Right atrium auricular region (tissue), 2 donors: ENCODE results near the gene UXS1. TPM values are rescaled to one million over a fixed set of nuclear protein-coding genes. Genes with fewer than 3 reads are reported as not detected.

ENCODE experiments used
- DNase-seq: peaks from one replicate; pipeline ENCODE4 v3.0.0-alpha.2; 2019; ENCODE audit warnings: low spot score
- H3K27ac ChIP-seq, 2 donors: fragments of 200-600 bp; sonication (generic); 1 replicate in 1 of 2; 2 replicates in 1 of 2; pipeline ENCODE4 v1.5.1; 2016 to 2019
- H3K27me3 ChIP-seq, 2 donors: fragments of 200-600 bp; sonication (generic); one replicate each; pipeline versions ENCODE4 v1.5.1 to v1.6.0; 2017 to 2019
- H3K36me3 ChIP-seq: fragments of 200-600 bp; sonication (generic); one replicate; pipeline ENCODE4 v1.5.1; 2016
- H3K4me1 ChIP-seq, 2 donors: fragments of 200-600 bp; sonication (generic); one replicate each; pipeline versions ENCODE4 v1.5.1 to v1.6.0; 2017 to 2019
- H3K4me3 ChIP-seq, 2 donors: fragments of 200-600 bp; sonication (generic); 1 replicate in 1 of 2; 2 replicates in 1 of 2; pipeline ENCODE4 v1.5.1; 2017 to 2019; ENCODE audit warnings: mild to moderate bottlenecking in 1 of 2, moderate library complexity in 1 of 2
- H3K9me3 ChIP-seq, 2 donors: fragments of 200-600 bp; sonication (generic); one replicate each; pipeline ENCODE4 v1.5.1; 2019
- CTCF ChIP-seq, 2 donors: fragments of 200-600 bp; sonication (generic); IDR thresholded peaks; one replicate each; pipeline ENCODE4 v1.5.1; 2019; ENCODE audit warnings: antibody characterized with exemption in 2 of 2
- total RNA-seq, 2 donors: library from RNA; depleted of rRNA; stranded (reverse); fragments of >200 nt; gene quantifications; one replicate each; pipeline ENCODE4 v1.1.0, GENCODE V29; 2016

UXS1 gene
- total RNA-seq, 2 donors from 2014 or later = 25.0 to 33.5 TPM

DNA sequence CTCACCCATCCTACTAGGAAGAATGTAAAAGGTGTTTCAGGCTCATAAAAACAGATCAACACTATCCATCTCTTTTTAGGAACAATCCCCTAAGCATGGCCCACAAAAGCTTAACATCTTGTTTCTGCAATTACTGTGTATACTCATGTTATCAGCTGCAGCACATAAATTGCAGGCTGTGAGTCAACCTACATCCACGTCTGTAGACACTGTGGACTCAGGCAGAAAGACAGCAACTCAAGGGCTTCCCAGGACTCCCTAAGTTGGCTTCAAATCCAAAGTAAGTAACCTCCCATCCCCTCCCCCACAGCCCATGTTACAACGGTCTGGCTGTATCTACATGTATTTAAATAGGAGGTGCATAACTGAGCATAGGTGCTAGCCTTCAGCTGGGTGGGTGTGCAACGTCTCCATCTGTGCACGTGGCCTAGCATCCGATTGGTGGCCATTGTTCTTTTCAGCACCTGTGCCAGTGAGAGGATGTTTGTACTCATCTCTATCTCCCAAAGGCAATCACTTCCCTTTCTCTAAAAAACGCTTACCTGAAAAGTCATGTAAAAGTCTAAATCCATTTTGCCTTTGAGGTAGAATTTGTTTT, 30.1 kb downstream of the UXS1 start:
- no peak for TF ChIP-seq CTCF (IDR thresholded peaks at IDR 0.05)
- H3K27ac ChIP-seq = no peak overlapping the region
- H3K27me3 ChIP-seq = no peaks in the 10 kb centered on the region
- DNase-seq = no peak
- no peak overlapping the region for H3K4me3 ChIP-seq
- H3K36me3 ChIP-seq = no peaks in the 10 kb centered on the region
- H3K9me3 ChIP-seq = no peaks in the 10 kb centered on the region
- peaks cover 0 to 7% of the 10 kb centered on the region in 2 donors for H3K4me1 ChIP-seq

DNA sequence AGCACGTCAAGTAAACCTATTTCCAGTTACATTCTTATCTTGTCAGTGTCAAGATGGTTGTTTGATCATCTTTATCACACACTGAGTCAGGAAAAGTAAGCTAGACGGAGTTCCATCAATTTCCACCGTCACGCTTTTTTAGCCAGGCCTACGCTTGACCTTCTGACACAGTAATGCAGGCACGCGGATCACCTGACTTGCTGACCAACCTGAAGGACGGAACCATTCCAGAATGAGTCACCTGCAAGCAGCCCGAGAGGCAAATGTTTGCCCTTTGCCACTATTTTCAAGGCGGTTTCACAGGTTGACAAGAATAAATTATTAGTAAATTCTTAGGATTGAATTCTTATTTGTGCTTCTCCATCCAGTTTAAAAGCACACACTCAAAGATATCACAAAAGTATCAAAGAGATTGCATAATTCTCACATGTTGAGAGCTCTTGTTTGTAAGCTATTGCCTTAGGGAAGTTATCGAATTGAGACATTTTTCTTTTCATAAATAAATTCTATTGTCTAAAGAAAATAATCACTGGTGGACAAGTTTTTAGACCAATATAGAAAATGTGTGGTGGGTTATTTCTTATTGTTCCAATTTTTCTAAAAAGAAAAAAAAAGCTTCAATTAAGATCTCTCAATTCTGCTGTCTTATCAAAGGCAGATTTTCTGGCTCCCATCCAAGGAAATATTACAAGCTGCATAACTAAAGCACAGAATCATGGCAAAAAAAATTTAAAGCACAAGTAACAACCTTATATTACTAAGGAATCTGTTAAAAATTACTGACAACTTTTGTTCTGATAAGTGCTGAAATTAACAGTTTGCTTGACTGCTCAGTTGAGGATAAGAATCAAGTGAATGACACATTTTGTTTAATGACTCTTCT, 31.9 kb downstream of the UXS1 start:
- Histone ChIP-seq H3K36me3 (no peaks in the 10 kb centered on the region), H3K9me3 (no peaks in the 10 kb centered on the region), H3K27ac (no peak overlapping the region), H3K27me3 (no peaks in the 10 kb centered on the region), H3K4me3 (no peak overlapping the region), H3K4me1 (peaks cover 0 to 7% of the 10 kb centered on the region in 2 donors)
- no peak for DNase-seq
- no peak for TF ChIP-seq CTCF (IDR thresholded peaks at IDR 0.05)

- Histone ChIP-seq H3K9me3 (no peaks in the 10 kb centered on the region), H3K4me3 (no peak overlapping the region), H3K4me1 (peaks cover 0 to 7% of the 10 kb centered on the region in 2 donors), H3K27ac (no peak overlapping the region), H3K36me3 (no peaks in the 10 kb centered on the region), H3K27me3 (no peaks in the 10 kb centered on the region)
- TF ChIP-seq CTCF (IDR thresholded peaks at IDR 0.05) = no peak
- no peak for DNase-seq
Observed at GRCh38 chr2:106161341-106161740, 32.8 kb downstream of the UXS1 start.

- H3K27me3 ChIP-seq = no peaks in the 10 kb centered on the region
- peaks cover 0 to 7% of the 10 kb centered on the region in 2 donors for H3K4me1 ChIP-seq
- no peaks in the 10 kb centered on the region for H3K9me3 ChIP-seq
- no peak for DNase-seq
- no peaks in the 10 kb centered on the region for H3K36me3 ChIP-seq
- no peak overlapping the region for H3K4me3 ChIP-seq
- TF ChIP-seq CTCF (IDR thresholded peaks at IDR 0.05) = no peak
- H3K27ac ChIP-seq = no peak overlapping the region
Observed at GRCh38 chr2:106160786-106161261, 33.3 kb downstream of the UXS1 start.

- no peak overlapping the region for H3K27ac ChIP-seq
- no peak for TF ChIP-seq CTCF (IDR thresholded peaks at IDR 0.05)
- peaks cover 0 to 5% of the 10 kb centered on the region in 2 donors for H3K9me3 ChIP-seq
- H3K4me1 ChIP-seq = peaks cover 0 to 7% of the 10 kb centered on the region in 2 donors
- no peak for DNase-seq
- H3K27me3 ChIP-seq = no peaks in the 10 kb centered on the region
- H3K4me3 ChIP-seq = no peak overlapping the region
- H3K36me3 ChIP-seq = peaks cover under 1% of the 10 kb centered on the region
Observed at GRCh38 chr2:106159866-106160785, 34.0 kb downstream of the UXS1 start.
